NCI-H2196 (cell line): ENCODE results near the gene PRKCA.
"Not testable (repeated sequence)": the region's sequence is repeated elsewhere in the genome, so short reads cannot be mapped to it uniquely, and the experiment has no call there.

Experiments used
- DNase-seq: peaks from one replicate; lab custom pipeline; 2025; ENCODE audit not compliant: unreplicated experiment; lab: John Stamatoyannopoulos, UW

Gene PRKCA

DNA sequence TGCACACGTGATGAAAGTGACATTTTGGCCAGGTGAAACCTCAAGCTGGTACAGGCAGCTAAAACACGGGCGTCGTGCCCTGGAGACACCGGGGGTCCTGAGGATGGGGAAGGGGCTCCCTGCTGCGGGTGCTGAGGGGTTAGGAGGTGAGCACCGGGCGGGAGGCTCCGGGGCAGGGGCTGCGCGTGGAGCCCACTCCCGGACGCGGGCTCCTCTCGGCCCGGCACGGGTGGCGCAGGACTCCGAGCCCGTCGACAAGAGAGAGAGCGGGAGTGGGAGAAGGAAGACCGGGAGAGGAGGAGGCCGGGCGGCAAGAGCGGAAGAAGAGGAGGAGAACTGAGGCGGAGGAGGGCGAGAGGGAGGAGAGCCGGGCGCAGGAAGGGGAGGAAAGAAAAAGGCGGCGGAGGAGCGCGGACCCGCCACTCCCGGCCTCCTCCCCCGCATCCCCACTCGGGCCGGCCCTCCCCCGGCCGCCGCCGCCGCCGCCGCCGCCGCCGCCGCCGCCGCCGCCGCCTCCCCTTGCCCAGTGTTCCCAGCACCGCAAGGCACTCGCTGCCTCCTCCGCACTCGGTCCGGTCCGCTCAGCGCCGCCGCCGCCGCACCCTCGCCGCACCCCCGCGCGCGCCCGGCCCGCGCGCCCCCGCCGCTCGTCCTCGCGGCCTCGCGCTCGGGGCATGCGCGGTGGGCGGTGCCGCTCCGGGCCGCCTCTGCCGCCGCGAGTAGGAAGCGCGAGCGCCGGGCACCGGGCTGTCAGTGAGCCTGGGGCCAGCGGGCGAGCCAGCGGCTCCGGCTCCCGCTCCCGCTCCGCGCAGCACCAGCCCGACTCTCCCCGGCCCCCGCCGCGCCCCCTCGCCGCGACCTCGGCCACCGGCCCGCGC is at the start of gene PRKCA:
Gene PRKCA, plus strand, starts transcription at position 750 of the 878 bp plus-strand sequence.
- peak; percentile 82 for DNase-seq

- DNase-seq = not testable (repeated sequence)
Measured at GRCh38 chr17:66253458-66253857, 49.0 kb upstream of the PRKCA start.

DNA sequence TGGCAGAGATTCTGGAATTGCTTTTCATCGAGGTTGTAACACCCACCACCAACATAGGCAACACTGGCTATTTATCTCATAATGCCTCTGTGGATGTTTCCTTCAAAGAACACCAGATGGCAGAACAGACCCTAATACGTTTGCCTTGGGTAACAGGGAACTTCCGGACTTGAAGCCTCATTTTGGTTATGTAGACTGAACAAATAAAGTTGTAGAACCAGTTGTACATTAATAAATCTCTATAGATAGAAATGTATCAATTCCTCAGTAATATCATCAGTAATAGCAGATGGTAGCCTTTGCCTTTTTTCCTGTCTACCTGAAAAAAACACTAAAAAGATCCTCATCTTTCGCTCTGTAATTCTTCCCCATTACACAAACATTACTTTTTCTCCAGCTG is 47.3 kb upstream of the PRKCA start:
- DNase-seq = peak; percentile 55

- no peak for DNase-seq
Measured at GRCh38 chr17:66255527-66255971, 46.9 kb upstream of the PRKCA start.

GRCh38 chr17:66260275-66260674 is 42.1 kb upstream of the PRKCA start:
- DNase-seq = no peak

DNA sequence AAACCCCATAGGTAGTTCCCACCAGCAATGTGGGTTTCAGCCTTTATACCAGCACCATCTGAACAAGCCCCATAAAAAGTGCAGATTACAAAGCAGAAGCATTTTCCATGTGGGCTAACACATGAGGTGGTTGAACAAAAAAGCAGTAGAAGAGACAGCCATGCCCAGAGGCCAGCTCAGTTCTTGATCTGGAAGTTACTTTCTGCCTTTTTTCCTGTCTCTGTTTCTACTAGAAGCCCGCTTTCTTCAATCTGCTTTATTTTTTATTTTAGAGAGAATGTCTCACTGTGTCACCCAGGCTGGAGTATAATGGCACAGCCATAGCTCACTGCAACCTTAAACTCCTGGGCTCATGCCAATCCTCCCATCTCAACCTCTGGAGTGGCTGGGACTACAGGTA is 41.7 kb upstream of the PRKCA start:
- DNase-seq = no peak

GRCh38 chr17:66262767-66263166 is 39.6 kb upstream of the PRKCA start:
- no peak for DNase-seq

DNA sequence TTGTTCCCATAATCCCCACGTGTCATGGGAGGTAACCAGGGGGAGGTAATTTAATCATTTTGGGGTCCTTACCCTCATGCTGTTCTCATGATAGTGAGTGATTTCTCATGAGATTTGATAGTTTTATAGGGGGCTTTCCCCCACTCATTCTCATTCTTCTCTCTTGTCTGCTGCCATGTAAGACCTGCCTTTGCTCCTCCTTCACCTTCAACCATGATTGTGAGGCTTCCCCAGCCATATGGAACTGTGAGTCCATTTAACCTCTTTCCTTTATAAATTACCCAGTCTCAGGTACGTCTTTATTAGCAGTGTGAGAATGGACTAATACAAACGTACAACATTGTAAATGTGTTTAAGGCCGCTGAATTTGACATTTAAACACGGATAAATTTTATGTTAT is 37.7 kb upstream of the PRKCA start:
- no peak for DNase-seq

GRCh38 chr17:66268247-66268927 is 34.0 kb upstream of the PRKCA start:
- DNase-seq = no peak

DNA sequence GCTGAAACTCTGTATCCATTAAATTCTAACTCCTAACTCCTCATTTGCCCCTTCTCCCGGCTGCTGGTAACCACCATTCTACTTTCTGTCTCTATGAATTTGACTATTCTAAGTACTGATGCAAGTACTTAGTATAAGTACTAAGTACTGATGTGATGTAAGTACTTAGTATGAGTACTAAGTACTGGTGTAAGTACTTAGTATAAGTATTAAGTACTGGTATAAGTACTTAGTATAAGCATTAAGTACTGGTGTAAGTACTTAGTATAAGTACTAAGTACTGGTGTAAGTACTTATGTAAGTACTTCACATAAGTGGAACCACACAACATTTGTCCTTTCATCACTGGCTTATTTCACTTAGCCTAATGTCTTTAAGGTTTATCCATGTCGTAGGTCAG is 32.3 kb upstream of the PRKCA start:
- no peak for DNase-seq

- no peak for DNase-seq
Measured at GRCh38 chr17:66271512-66271911, 30.9 kb upstream of the PRKCA start.

DNA sequence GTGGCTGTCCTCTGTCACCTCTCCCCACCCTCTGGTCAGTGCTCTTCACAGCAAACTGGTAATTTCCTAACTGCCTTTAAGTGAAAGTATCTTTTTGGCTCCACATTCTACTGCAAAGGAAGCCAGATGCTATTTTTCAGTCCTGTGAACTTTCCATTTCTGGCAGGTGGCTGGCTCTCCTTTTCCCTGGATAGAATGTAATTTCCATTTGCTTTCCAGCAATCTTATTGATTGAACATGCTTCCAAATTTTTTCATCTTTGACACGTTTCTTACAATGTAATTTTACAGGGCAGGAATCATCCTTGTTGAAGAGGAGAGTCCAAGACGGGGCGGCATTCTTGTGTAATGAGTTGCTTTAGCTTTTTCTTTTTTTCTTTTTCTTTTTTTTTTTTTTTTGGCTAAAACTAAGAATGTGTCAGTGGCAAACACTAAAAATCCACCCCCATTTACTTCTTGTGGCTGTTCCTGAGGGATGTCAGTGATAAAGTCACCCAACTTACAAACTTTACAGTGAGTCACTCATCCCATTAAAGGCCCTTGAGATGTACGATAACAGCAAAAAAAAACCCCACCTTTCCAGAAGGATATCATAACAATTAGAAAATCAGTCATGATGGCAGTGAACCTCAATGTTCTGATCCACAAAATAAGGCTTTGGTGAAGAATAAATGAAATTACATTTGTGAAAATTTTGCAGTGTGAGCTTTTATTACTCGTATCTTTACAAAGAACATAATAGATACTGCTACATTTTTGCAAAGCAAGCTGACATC is 29.4 kb upstream of the PRKCA start:
- DNase-seq = no peak

DNA sequence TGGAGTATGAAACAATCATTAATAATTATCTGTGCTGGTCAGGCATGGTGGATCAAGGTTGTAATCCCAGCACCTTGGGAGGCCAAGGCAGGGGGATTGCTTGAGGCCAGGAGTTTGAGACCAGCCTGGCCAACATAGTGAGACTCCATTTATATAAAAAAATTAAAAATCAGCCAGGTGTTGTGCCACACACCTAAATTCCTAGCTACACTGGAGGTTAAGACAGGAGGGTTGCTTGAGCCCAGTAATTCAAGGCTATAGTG is 28.9 kb upstream of the PRKCA start:
- no peak for DNase-seq

GRCh38 chr17:66275651-66276050 is 26.8 kb upstream of the PRKCA start:
- peak; percentile 14 for DNase-seq

DNA sequence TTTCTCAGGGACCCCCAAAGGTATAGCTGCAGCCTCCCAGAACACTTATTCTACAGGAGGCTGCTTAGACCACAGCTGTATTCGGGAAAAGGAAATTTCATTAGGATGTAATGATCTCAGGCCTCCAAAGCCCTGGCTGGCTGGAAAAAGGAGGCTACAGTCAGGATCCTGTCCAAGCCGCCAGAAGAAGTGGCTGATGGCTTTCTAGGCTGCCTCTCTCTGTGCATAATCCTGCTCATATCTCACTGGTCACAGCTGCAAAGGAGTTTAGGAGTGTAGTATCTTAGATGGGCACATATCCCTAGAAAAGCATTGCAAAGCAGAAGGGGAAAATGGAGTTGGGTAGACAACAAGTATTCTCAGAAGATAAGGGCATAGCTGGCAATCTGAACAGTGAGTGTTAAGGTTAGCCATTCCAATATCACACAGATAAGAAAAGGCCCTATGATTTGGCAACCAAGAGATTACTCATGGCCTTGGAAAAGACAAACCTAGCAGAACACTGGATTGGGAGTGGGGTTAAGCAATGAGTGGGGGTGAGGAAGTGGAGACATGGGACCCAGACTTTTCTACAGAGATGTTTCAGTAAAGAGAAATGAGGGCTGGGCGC is 26.0 kb upstream of the PRKCA start:
- DNase-seq = no peak

DNA sequence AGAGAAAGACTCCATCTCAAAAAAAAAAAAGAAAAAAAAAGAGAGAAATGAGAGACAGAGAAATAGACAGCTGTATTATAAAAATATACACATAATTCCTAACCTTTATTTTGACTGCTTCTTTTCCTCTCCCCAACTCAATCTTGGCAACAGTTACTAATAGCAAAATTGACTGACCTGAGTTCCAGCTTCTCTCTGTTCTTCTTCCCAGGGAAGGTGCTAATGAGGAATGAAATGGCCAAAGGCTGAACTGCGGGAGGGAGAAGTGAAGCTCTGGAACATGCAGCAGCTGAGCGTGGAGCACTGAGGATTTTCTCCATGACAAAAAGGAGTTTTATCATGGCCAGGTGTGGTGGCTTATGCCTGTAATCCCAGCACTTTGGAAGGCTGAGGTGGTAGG is 25.2 kb upstream of the PRKCA start:
- no peak for DNase-seq

DNA sequence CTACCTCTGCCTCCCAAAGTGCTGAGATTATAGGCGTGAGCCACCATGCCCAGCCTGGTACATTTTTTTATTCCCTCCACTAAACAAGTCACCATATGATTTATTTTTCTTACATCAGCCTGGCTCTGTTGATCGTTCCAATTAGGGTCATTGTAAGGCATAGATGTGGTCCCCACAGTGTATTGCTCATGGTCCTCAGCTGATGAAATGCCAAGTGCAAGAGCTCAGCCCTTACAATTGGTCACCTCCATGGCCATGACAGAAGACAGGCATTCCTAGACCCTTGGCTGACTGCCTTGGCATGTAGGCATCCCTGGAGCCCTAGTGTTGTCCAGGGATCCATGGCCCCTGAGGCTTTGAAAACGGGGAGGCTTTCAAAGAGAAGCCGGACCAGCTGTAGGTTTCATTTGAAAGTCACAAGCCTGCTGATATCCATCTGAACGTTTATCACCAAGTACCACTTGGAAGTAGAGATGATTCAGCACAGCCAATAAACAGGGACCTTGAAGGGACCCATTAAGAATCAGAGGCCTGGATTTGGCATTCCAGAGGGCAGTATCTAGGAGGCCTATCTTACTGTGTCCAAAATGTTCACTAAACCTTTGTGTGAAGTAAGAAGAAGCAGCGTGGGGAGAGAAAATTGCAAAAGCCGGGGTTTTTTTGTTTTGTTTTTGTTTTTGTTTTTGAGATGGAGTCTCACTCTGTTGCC is 20.6 kb upstream of the PRKCA start:
- no peak for DNase-seq

GRCh38 chr17:66283296-66283934 is 19.0 kb upstream of the PRKCA start:
- no peak for DNase-seq

DNA sequence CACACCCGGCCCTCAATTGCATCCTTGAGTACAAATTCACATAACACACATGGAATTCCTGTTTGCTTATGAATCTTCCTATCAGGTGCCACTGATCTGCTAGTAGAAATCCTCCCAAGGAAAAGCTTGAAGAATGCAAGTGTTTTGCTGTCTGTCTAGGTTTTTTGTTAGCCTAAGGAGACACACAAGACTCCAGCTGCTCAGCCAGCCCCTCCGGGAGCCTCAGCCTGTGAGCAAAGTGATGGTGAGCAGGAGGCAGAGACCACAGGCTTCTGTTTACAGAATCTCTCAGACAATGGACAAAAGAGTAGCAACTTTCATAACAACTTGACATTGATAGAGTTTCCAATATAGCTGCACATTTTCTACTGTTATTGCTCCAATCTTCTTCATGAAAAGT is 18.4 kb upstream of the PRKCA start:
- DNase-seq = no peak

DNA sequence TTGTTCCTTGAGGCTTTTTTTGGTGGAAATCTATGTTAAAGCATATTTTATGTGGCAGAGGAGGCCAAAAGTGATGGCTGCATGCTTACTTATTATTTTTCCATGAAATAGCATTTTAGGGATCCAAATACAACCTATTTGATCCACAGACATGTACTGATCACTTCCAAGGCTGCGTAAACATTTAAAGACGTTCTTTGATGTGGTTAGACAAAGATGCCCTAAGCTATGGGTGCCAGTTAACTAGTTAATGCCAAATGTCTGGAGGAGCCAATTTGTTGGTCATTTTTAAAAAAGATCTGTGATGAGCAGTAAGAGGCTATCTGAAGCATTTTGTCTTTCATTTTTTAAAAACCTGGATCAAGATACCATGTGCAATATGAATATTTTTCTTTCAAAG is 17.3 kb upstream of the PRKCA start:
- DNase-seq = no peak
